T-helper 1 cell treated with Interleukin-12 subunit alpha and Interleukin-12 subunit beta and Interleukin-4 antibody, amounts not matched to agents 30 μg/mL and 1 μg/mL, for 36 hours (primary cell): ENCODE results near the gene BEGAIN.

Experiments
- H3K27ac Mint-ChIP-seq: one replicate; pipeline ENCODE4 v1.8.0; 2021; ENCODE audit warnings: mild to moderate bottlenecking, mixed read lengths
- H3K27me3 Mint-ChIP-seq: one replicate; pipeline ENCODE4 v1.8.0; 2021; ENCODE audit warnings: low read depth, mixed read lengths
- H3K36me3 Mint-ChIP-seq: one replicate; pipeline ENCODE4 v1.8.0; 2021; ENCODE audit warnings: low read depth, mixed read lengths
- H3K4me1 Mint-ChIP-seq: one replicate; pipeline ENCODE4 v1.8.0; 2021; ENCODE audit warnings: low read depth, mixed read lengths
- H3K4me3 Mint-ChIP-seq: one replicate; pipeline ENCODE4 v1.8.0; 2021; ENCODE audit warnings: mild to moderate bottlenecking, moderate library complexity, mixed read lengths
- H3K9me3 Mint-ChIP-seq: one replicate; pipeline ENCODE4 v1.8.0; 2021; ENCODE audit warnings: mixed read lengths

BEGAIN gene

GRCh38 chr14:100552524-100553125 lies 34.6 kb downstream of the BEGAIN start:
- Mint-ChIP-seq H3K27ac (no peak overlapping the region), H3K36me3 (no peaks in the 10 kb centered on the region), H3K4me1 (peaks cover 1% of the 10 kb centered on the region), H3K27me3 (no peaks in the 10 kb centered on the region), H3K9me3 (no peaks in the 10 kb centered on the region), H3K4me3 (no peak overlapping the region)

DNA sequence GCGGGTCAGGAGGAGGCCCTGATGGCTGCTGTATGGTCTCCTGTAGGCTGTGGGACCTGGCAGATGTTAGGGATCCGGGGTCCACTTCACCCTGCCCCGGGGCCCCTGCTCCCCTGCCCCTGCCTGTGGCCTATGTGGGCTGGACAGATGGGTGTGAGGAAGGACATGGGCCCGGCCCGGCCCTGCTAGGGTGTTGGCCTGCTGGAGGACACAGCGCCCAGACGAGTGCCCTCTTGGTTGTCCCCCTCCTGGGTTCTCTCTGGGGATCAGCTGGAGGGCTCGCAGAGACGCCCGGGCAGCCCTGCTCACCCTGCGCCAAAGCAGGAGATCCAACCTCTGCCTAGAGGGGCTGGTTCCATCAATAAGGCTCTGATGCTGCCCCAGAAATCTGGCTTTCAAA lies 36.2 kb downstream of the BEGAIN start:
- no peaks in the 10 kb centered on the region for H3K36me3 Mint-ChIP-seq

GRCh38 chr14:100549834-100550625 lies 37.2 kb downstream of the BEGAIN start:
- Mint-ChIP-seq H3K36me3 (no peaks in the 10 kb centered on the region), H3K27me3 (no peaks in the 10 kb centered on the region), H3K9me3 (no peaks in the 10 kb centered on the region), H3K4me3 (no peak overlapping the region), H3K27ac (no peak overlapping the region), H3K4me1 (peaks cover 3% of the 10 kb centered on the region)

More for the DNA sequence above, 36.2 kb downstream of the BEGAIN start:
- H3K27ac Mint-ChIP-seq, result no peak overlapping the region
- H3K4me3 Mint-ChIP-seq, result no peak overlapping the region
- H3K4me1 Mint-ChIP-seq, result peaks cover under 1% of the 10 kb centered on the region
- H3K9me3 Mint-ChIP-seq, result no peaks in the 10 kb centered on the region
- H3K27me3 Mint-ChIP-seq, result no peaks in the 10 kb centered on the region

DNA sequence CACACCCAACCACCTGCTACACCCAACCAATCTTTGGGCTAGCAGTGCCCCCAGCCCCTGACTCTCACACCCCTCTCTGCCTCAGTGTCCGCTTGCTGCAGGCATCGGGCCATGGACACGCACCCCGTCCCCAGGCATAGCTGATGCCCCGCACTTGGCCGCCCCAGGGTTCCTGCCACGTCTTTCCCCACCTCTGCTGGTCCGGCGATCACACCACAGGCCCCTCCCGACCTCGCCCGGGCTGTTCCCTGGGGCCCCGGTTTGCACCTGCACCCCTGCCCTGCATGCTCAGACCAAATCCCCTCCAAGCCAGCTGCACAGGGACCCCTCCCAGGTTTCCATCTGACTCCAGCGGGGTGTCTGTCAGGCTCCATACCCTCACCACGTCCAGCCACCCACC lies 38.3 kb downstream of the BEGAIN start:
- Mint-ChIP-seq H3K27ac (no peak overlapping the region), H3K9me3 (no peaks in the 10 kb centered on the region), H3K36me3 (no peaks in the 10 kb centered on the region), H3K27me3 (no peaks in the 10 kb centered on the region), H3K4me1 (peaks cover 3% of the 10 kb centered on the region), H3K4me3 (no peak overlapping the region)

DNA sequence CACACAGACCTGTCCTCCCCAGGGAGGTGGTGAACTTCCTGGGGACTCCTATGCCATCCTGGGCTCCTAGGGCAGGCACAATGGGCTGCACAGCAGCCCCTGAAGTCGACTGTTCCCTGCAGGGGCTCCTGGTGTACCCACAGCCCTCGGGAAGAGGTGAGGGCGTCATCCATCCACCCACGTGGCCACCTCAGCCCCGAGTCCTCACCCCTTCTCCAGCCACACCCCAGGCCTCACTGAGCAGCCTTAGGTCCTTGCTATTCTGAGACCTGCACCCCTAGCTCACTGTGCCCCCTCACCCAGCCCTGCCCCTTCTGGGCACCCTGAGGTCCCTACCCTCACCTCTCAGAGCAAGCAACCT lies 38.9 kb downstream of the BEGAIN start:
- Mint-ChIP-seq H3K27ac (no peak overlapping the region), H3K4me1 (peaks cover 3% of the 10 kb centered on the region), H3K4me3 (no peak overlapping the region), H3K27me3 (no peaks in the 10 kb centered on the region), H3K36me3 (no peaks in the 10 kb centered on the region), H3K9me3 (no peaks in the 10 kb centered on the region)

DNA sequence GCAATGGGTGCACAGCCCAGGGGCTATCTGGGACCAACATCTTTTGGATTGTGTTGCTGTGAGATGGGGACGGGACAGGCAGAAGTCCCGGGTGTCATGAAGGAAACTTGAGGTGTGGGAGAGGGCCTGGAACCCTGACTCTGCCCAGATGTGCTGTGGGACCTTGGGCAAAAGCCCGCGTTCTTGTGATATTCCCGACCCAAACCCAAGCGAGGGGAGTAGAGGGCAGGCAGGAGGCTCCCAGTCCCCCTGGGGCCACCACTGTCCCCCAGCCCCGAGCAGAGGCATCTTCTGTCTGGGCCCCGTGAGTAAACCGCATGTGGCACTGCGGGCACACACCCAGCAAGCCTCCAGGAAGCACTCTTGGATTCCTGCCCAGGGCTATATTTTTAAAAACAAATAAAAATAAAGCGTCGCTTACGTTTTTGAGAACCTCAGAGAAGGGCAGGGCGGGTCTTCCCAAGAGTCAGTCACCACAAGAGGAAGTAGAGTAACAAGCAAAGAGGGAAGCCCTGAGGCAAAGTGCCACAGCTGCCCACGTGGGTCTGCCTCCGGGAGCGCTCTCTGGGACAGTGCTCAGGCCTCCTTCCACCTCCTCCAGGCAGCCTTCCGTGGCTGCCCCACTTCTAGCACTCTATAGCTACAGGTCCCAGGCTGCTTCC lies 39.5 kb downstream of the BEGAIN start:
- H3K4me3 Mint-ChIP-seq, result peak overlapping the region; percentile 3
- H3K4me1 Mint-ChIP-seq, result peaks cover 3% of the 10 kb centered on the region
- H3K27me3 Mint-ChIP-seq, result no peaks in the 10 kb centered on the region
- no peaks in the 10 kb centered on the region for H3K9me3 Mint-ChIP-seq
- H3K36me3 Mint-ChIP-seq, result no peaks in the 10 kb centered on the region
- no peak overlapping the region for H3K27ac Mint-ChIP-seq

DNA sequence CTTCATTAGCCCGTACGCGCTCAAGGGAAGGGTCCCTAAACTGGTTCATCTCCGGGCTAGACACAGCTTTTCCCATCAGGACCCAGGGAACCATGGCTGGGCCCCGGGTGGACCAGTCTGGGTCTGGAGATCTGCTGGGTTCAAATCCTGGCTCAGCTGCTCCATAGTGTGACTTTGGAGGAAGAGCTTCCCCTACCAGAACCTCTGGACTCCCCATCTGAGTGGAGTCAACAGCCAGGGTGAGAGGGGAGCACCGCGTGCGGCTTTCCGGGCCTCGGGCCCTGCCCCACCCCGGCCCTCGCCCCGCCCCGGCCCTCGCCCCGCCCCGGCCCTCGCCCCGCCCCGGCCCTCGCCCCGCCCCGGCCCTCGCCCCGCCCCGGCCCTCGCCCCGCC lies 41.2 kb downstream of the BEGAIN start:
- H3K4me3 Mint-ChIP-seq, result no peak overlapping the region
- no peaks in the 10 kb centered on the region for H3K27me3 Mint-ChIP-seq
- no peak overlapping the region for H3K27ac Mint-ChIP-seq
- H3K36me3 Mint-ChIP-seq, result no peaks in the 10 kb centered on the region
- no peaks in the 10 kb centered on the region for H3K9me3 Mint-ChIP-seq
- H3K4me1 Mint-ChIP-seq, result peaks cover 3% of the 10 kb centered on the region

DNA sequence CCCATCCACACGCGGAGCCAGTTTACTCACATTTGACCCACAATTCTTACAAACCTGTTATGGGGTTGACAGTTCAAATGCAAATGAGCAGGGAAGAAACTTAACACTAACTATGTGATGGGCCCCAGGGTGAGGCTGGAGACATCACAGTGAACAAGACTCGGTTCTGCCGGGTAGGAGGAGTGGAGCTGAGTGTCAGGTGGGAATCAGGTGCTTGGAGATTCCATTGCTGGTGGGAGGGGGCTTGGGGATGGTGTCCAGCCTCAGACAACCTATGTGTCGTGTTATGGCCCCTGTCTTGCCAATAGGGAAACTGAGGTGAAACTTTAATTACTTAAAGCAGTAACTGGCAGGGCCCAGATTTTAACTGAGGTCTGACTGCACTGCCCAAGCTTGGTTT lies 41.9 kb downstream of the BEGAIN start:
- Mint-ChIP-seq H3K4me3 (no peak overlapping the region), H3K27me3 (no peaks in the 10 kb centered on the region), H3K4me1 (peaks cover 3% of the 10 kb centered on the region), H3K36me3 (no peaks in the 10 kb centered on the region), H3K27ac (no peak overlapping the region), H3K9me3 (no peaks in the 10 kb centered on the region)

GRCh38 chr14:100544506-100545141 lies 42.6 kb downstream of the BEGAIN start:
- H3K27ac Mint-ChIP-seq, result no peak overlapping the region
- no peaks in the 10 kb centered on the region for H3K27me3 Mint-ChIP-seq
- peaks cover 3% of the 10 kb centered on the region for H3K4me1 Mint-ChIP-seq
- H3K4me3 Mint-ChIP-seq, result no peak overlapping the region
- no peaks in the 10 kb centered on the region for H3K9me3 Mint-ChIP-seq
- H3K36me3 Mint-ChIP-seq, result no peaks in the 10 kb centered on the region

GRCh38 chr14:100543471-100544455 lies 43.5 kb downstream of the BEGAIN start:
- Mint-ChIP-seq H3K4me1 (peaks cover 3% of the 10 kb centered on the region), H3K4me3 (no peak overlapping the region), H3K36me3 (no peaks in the 10 kb centered on the region), H3K9me3 (no peaks in the 10 kb centered on the region), H3K27me3 (no peaks in the 10 kb centered on the region), H3K27ac (no peak overlapping the region)

DNA sequence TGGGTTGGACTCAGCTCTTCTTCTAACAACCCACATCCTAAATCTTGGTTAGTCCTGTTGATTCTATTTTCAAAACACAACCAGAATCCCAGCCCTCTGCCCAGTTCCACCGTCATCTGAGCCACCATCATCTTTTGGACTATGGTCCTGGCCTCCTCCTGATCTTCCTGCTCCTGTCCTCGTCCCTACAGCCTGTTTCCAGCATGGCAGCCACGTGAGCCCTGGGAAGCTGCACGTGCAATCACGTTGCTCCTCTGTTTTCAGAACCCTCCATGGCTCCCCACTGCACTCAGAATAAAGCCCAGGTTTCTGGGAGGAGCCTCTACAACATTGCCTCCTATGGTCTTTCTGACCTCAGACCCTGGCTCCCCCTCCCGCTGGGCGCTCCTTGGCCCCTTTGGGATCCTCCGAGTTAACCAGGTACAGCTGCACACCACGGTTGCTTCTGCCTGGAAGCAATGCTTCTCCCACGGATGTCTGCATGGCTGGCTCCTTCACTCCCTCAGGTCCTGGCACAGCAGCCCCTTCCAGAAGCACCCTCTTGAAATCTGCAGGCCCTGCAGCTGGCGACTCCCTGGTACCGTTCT lies 44.5 kb downstream of the BEGAIN start:
- H3K36me3 Mint-ChIP-seq, result no peaks in the 10 kb centered on the region
- H3K9me3 Mint-ChIP-seq, result no peaks in the 10 kb centered on the region
- H3K27ac Mint-ChIP-seq, result no peak overlapping the region
- H3K4me3 Mint-ChIP-seq, result no peak overlapping the region
- no peaks in the 10 kb centered on the region for H3K27me3 Mint-ChIP-seq
- H3K4me1 Mint-ChIP-seq, result peaks cover 3% of the 10 kb centered on the region

- no peaks in the 10 kb centered on the region for H3K27me3 Mint-ChIP-seq
- H3K9me3 Mint-ChIP-seq, result no peaks in the 10 kb centered on the region
- no peak overlapping the region for H3K27ac Mint-ChIP-seq
- H3K36me3 Mint-ChIP-seq, result no peaks in the 10 kb centered on the region
- no peak overlapping the region for H3K4me3 Mint-ChIP-seq
- H3K4me1 Mint-ChIP-seq, result peaks cover 3% of the 10 kb centered on the region
These were observed 45.3 kb downstream of the BEGAIN start for GRCh38 chr14:100541621-100542560.
